H1 (cell line): ENCODE results near the gene DBNL. TPM values are rescaled to one million over a fixed set of nuclear protein-coding genes. Genes with fewer than 3 reads are reported as not detected.

ENCODE experiments used
- BACH1 ChIP-seq: IDR thresholded peaks from 2 replicates; pipeline ENCODE4 v1.6.1; 2012; ENCODE audit warnings: low read length, improper control_type of control experiment
- CBX5 ChIP-seq: fragments of 300-800, 300-1000 bp; sonication (generic); IDR thresholded peaks from 2 replicates; pipeline ENCODE4 v1.7.1; 2016; ENCODE audit warnings: antibody characterized with exemption, low read length, low read depth
- CHD1 ChIP-seq: IDR thresholded peaks from 2 replicates; pipeline ENCODE4 v1.6.1; 2012; ENCODE audit warnings: low read depth, low read length, improper control_type of control experiment
- EZH2 ChIP-seq: fragments of 200-600 bp; sonication (generic); IDR thresholded peaks from 2 replicates; pipeline ENCODE4 v1.7.1; 2012; ENCODE audit warnings: low read depth, mild to moderate bottlenecking, moderate library complexity, low read length, inconsistent platforms; ENCODE audit not compliant: severe bottlenecking
- FOSL1 ChIP-seq: IDR thresholded peaks from 2 replicates; pipeline ENCODE4 v1.6.1; 2011; ENCODE audit warnings: mild to moderate bottlenecking, low read depth, low read length, moderate library complexity; ENCODE audit not compliant: insufficient read depth
- GABPA ChIP-seq: IDR thresholded peaks from 2 replicates; pipeline ENCODE4 v1.6.1; 2011; ENCODE audit warnings: mild to moderate bottlenecking, low read length, moderate library complexity, borderline replicate concordance; ENCODE audit not compliant: insufficient read depth
- MAX ChIP-seq: IDR thresholded peaks from 2 replicates; pipeline ENCODE4 v1.6.1; 2012; ENCODE audit warnings: inconsistent platforms
- SIX5 ChIP-seq: IDR thresholded peaks from 2 replicates; pipeline ENCODE4 v1.6.1; 2011; ENCODE audit warnings: mild to moderate bottlenecking, low read depth, low read length
- SP1 ChIP-seq: IDR thresholded peaks from 2 replicates; pipeline ENCODE4 v1.6.1; 2011; ENCODE audit warnings: low read depth, low read length
- SUZ12 ChIP-seq: fragments of 200-600 bp; sonication (generic); IDR thresholded peaks from 2 replicates; pipeline ENCODE4 v1.6.1; 2012; ENCODE audit warnings: mild to moderate bottlenecking, inconsistent platforms, low read length, moderate library complexity, mixed read lengths
- TCF12 ChIP-seq: IDR thresholded peaks from 2 replicates; pipeline ENCODE4 v1.6.1; 2011; ENCODE audit warnings: low read depth, mild to moderate bottlenecking, low read length
- ZNF274 ChIP-seq: IDR thresholded peaks from 2 replicates; pipeline ENCODE4 v1.7.0; 2012; ENCODE audit warnings: low read length, borderline replicate concordance; ENCODE audit errors: extremely low read depth
- polyA plus RNA-seq, 7 experiments: library from polyadenylated mRNA; depleted of rRNA in 3 of 7; stranded (reverse) in 5 of 7; unstranded in 2 of 7; fragments of >200 nt in 5 of 7; fragments of 200-250 nt in 2 of 7; gene quantifications; 1 replicate in 5 of 7; 2 replicates in 1 of 7; 4 replicates in 1 of 7; pipeline versions ENCODE4 v1.2.1 to v1.2.3, GENCODE V29; 2011 to 2013; ENCODE audit warnings: missing spikeins in 2 of 7, mixed read lengths in 2 of 7
- total RNA-seq: library from RNA; stranded (reverse); fragmentation: NEBNext Ultra II Directional; extraction: Animal tissue kit (Norgen Biotek cat#: 25700); gene quantifications from 2 replicates; pipeline ENCODE4 v1.2.1, GENCODE V29; 2021
- TF ChIP-seq, protein P1 (sequence below): fragments of 300-600 bp; sonication (generic); IDR thresholded peaks from 2 replicates; pipeline ENCODE4 v1.7.1; 2012; ENCODE audit warnings: low read length, moderate library complexity, mild to moderate bottlenecking, inconsistent platforms; ENCODE audit not compliant: insufficient replicate concordance

Gene DBNL
- total and polyA plus RNA-seq, 2 of the 8 experiments (the other 6 are each of a cell fraction or from before 2014, with no cell fraction given): 30.9 to 56.6 TPM

- TF ChIP-seq, protein P1, sequence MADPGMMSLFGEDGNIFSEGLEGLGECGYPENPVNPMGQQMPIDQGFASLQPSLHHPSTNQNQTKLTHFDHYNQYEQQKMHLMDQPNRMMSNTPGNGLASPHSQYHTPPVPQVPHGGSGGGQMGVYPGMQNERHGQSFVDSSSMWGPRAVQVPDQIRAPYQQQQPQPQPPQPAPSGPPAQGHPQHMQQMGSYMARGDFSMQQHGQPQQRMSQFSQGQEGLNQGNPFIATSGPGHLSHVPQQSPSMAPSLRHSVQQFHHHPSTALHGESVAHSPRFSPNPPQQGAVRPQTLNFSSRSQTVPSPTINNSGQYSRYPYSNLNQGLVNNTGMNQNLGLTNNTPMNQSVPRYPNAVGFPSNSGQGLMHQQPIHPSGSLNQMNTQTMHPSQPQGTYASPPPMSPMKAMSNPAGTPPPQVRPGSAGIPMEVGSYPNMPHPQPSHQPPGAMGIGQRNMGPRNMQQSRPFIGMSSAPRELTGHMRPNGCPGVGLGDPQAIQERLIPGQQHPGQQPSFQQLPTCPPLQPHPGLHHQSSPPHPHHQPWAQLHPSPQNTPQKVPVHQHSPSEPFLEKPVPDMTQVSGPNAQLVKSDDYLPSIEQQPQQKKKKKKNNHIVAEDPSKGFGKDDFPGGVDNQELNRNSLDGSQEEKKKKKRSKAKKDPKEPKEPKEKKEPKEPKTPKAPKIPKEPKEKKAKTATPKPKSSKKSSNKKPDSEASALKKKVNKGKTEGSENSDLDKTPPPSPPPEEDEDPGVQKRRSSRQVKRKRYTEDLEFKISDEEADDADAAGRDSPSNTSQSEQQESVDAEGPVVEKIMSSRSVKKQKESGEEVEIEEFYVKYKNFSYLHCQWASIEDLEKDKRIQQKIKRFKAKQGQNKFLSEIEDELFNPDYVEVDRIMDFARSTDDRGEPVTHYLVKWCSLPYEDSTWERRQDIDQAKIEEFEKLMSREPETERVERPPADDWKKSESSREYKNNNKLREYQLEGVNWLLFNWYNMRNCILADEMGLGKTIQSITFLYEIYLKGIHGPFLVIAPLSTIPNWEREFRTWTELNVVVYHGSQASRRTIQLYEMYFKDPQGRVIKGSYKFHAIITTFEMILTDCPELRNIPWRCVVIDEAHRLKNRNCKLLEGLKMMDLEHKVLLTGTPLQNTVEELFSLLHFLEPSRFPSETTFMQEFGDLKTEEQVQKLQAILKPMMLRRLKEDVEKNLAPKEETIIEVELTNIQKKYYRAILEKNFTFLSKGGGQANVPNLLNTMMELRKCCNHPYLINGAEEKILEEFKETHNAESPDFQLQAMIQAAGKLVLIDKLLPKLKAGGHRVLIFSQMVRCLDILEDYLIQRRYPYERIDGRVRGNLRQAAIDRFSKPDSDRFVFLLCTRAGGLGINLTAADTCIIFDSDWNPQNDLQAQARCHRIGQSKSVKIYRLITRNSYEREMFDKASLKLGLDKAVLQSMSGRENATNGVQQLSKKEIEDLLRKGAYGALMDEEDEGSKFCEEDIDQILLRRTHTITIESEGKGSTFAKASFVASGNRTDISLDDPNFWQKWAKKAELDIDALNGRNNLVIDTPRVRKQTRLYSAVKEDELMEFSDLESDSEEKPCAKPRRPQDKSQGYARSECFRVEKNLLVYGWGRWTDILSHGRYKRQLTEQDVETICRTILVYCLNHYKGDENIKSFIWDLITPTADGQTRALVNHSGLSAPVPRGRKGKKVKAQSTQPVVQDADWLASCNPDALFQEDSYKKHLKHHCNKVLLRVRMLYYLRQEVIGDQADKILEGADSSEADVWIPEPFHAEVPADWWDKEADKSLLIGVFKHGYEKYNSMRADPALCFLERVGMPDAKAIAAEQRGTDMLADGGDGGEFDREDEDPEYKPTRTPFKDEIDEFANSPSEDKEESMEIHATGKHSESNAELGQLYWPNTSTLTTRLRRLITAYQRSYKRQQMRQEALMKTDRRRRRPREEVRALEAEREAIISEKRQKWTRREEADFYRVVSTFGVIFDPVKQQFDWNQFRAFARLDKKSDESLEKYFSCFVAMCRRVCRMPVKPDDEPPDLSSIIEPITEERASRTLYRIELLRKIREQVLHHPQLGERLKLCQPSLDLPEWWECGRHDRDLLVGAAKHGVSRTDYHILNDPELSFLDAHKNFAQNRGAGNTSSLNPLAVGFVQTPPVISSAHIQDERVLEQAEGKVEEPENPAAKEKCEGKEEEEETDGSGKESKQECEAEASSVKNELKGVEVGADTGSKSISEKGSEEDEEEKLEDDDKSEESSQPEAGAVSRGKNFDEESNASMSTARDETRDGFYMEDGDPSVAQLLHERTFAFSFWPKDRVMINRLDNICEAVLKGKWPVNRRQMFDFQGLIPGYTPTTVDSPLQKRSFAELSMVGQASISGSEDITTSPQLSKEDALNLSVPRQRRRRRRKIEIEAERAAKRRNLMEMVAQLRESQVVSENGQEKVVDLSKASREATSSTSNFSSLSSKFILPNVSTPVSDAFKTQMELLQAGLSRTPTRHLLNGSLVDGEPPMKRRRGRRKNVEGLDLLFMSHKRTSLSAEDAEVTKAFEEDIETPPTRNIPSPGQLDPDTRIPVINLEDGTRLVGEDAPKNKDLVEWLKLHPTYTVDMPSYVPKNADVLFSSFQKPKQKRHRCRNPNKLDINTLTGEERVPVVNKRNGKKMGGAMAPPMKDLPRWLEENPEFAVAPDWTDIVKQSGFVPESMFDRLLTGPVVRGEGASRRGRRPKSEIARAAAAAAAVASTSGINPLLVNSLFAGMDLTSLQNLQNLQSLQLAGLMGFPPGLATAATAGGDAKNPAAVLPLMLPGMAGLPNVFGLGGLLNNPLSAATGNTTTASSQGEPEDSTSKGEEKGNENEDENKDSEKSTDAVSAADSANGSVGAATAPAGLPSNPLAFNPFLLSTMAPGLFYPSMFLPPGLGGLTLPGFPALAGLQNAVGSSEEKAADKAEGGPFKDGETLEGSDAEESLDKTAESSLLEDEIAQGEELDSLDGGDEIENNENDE: no peak
- TF ChIP-seq SP1: no peak
- TF ChIP-seq CBX5: no peak
- no peak for TF ChIP-seq MAX
- no peak for TF ChIP-seq CHD1
- no peak for TF ChIP-seq ZNF274
- TF ChIP-seq TCF12: no peak
- TF ChIP-seq FOSL1: no peak
- TF ChIP-seq SIX5: no peak
- TF ChIP-seq EZH2: no peak
- TF ChIP-seq GABPA: no peak
- TF ChIP-seq SUZ12: no peak
- TF ChIP-seq BACH1: no peak
Observed at GRCh38 chr7:44094365-44094764, 49.9 kb downstream of the DBNL start (continued).
